Activated CD8-positive, alpha-beta T cell treated with anti-CD3 and anti-CD28 coated beads, Interleukin-2, amount 10 ng/mL, durations not matched to agents 7 days and 5 days (primary cell): ENCODE data around the gene IGHMBP2. TPM values are rescaled to one million over a fixed set of nuclear protein-coding genes. Genes with fewer than 3 reads are reported as not detected.
"Not testable (repeated sequence)": the region's sequence is repeated elsewhere in the genome, so short reads cannot be mapped to it uniquely, and the experiment has no call there.

ENCODE experiments used
- ATAC-seq: fragments of 150-1000 bp; cut with Tn5 transposase; one replicate; pipeline ENCODE4 v1.10.0; 2021; ENCODE audit warnings: moderate library complexity
- CTCF ChIA-PET: fragments of 350-600 bp; sonication (Branson Sonifier 250); formaldehyde crosslinking; loops from one replicate; lab custom pipeline; 2021; ENCODE audit warnings: antibody characterized with exemption; lab: Charles Lee
- POLR2A ChIA-PET: fragments of 350-600 bp; sonication (Branson Sonifier 250); formaldehyde crosslinking; loops from one replicate; lab custom pipeline; 2021; ENCODE audit warnings: antibody characterized with exemption; lab: Charles Lee
- DNase-seq: peaks from one replicate; pipeline ENCODE4 v3.0.0-alpha.2; 2020
- H3K27ac Mint-ChIP-seq: one replicate; pipeline ENCODE4 v1.8.0; 2021; ENCODE audit warnings: mild to moderate bottlenecking, mixed read lengths
- H3K27me3 Mint-ChIP-seq: one replicate; pipeline ENCODE4 v1.8.0; 2021; ENCODE audit warnings: low read depth, mixed read lengths
- H3K36me3 Mint-ChIP-seq: one replicate; pipeline ENCODE4 v1.8.0; 2021; ENCODE audit warnings: low read depth, mixed read lengths
- H3K4me1 Mint-ChIP-seq: one replicate; pipeline ENCODE4 v1.8.0; 2021; ENCODE audit warnings: low read depth, mixed read lengths
- H3K4me3 Mint-ChIP-seq: one replicate; pipeline ENCODE4 v1.8.0; 2021; ENCODE audit warnings: mild to moderate bottlenecking, mixed read lengths
- H3K9me3 Mint-ChIP-seq: one replicate; pipeline ENCODE4 v1.8.0; 2022; ENCODE audit warnings: mixed read lengths; ENCODE audit not compliant: insufficient read depth
- total RNA-seq, 2 experiments: library from RNA; stranded (reverse); gene quantifications; one replicate each; pipeline ENCODE4 v1.2.3, GENCODE V29; 2021

The IGHMBP2 gene
- 10 to 100 TPM; 25.0 to 28.2 TPM for total RNA-seq

DNA sequence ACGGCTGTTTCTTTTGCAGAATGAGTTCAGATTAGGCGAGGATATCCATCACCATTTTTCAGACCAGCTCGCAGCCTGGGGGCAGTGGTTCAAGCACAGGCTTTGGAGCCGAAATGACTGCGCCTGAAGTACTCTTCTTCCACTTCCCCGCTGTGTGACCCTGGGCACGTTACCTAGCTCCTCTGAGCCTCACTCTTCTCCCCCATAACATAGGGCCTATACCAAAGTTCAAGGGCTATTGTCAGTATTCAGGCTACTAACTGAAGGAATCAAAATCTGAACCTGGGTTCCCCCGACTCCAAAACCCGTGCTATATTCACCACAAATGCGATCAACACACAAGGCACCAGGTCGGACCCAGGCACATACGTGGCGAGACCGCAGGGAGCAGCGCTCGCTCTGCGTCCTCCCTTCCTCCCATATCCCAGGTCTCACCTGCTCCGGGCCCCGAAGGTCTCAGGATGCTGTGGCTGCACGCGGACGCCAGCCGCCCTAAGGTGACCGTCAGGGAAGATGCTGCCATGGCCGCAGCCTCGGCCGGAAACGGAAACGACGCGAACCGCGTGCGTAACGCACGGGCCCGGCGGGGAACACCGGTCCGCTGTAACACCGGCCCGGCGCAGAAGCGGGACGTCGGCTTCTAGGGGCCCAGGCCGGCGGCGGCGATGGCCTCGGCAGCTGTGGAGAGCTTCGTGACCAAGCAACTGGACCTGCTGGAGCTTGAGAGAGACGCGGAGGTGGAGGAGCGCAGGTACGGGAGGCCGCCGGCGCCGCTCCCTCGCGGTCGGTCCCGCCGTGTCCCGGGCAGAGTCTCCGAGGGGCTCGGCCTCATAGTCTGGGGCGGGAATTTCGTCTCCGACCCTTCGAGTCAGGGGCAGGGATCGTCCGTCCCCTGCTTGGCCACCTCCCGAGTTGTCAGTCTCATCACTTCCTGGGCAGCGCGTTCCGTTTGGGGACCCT, at the start of gene IGHMBP2, which contains the start of gene MRPL21:
TSS of gene IGHMBP2 (plus strand) at position 604 of the 960 bp plus-strand sequence. CDS start at position 666, 62 bp downstream.
TSS of gene MRPL21 (minus strand) at position 545 of the 960 bp plus-strand sequence. CDS start at position 523, 22 bp downstream.
- ATAC-seq (peak; percentile 95), DNase-seq (peak; percentile 90)
- no peaks in the 10 kb centered on the region for H3K27me3 Mint-ChIP-seq
- H3K9me3 Mint-ChIP-seq: no peaks in the 10 kb centered on the region
- peaks cover 38% of the 10 kb centered on the region for H3K4me1 Mint-ChIP-seq
- peaks cover 17% of the 10 kb centered on the region for H3K36me3 Mint-ChIP-seq
- POLR2A ChIA-PET: interaction anchor here (0.6 to 1.3 kb wide), 3 partner anchors 12 to 849 kb away, joined by 3 to 5 read pairs (median 4); no protein-coding TSS in a partner anchor
- H3K4me3 Mint-ChIP-seq: peak within 1 kb of the TSS; percentile 94
- H3K27ac Mint-ChIP-seq: peak within 1 kb of the TSS; percentile 93
- CTCF ChIA-PET: no interaction called here

DNA sequence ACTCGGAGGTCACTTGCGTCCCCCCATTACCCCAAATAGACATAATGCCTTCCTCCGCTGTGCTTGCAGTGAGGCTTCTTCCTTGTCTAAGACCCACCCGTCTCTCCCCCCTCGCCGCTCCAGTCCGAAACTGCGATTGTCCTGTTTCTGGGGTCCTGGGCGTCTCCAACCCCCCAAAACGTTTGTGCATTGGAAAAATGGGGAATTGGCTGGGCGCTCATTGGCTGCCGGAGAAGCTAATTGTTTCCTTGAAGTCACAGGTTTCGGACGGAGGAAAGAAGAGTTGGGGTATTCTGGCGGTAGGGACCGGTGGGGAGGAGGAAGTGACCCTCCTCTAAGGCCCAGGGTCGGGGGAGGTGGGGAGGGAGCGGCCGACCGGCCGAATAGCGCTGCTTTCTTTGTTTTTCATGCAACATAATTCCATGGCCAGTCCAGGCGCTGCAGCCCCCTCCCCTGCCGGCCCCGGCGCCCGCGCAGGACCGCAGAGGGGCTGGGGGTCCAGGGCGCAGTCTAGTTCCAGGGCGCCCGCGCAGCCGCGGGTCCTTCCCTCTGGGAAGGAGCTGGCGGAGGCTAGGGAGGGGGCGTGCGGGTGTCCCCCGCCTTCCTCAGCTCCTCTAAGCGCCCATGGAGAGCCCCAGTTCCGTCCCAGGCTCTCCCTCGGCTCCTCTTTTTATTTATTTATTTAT, 49.3 kb upstream of the IGHMBP2 start:
- no peak for DNase-seq
- Mint-ChIP-seq H3K36me3 (no peaks in the 10 kb centered on the region), H3K4me3 (no peak overlapping the region), H3K27ac (no peak overlapping the region), H3K9me3 (no peaks in the 10 kb centered on the region), H3K4me1 (peaks cover 12% of the 10 kb centered on the region), H3K27me3 (peaks cover 34% of the 10 kb centered on the region)
- ChIA-PET POLR2A (no interaction called here), CTCF (interaction anchor here (1.0 kb wide), 1 partner anchor 10 kb away, joined by 3 read pairs; no protein-coding TSS in a partner anchor)
- no peak for ATAC-seq

DNA sequence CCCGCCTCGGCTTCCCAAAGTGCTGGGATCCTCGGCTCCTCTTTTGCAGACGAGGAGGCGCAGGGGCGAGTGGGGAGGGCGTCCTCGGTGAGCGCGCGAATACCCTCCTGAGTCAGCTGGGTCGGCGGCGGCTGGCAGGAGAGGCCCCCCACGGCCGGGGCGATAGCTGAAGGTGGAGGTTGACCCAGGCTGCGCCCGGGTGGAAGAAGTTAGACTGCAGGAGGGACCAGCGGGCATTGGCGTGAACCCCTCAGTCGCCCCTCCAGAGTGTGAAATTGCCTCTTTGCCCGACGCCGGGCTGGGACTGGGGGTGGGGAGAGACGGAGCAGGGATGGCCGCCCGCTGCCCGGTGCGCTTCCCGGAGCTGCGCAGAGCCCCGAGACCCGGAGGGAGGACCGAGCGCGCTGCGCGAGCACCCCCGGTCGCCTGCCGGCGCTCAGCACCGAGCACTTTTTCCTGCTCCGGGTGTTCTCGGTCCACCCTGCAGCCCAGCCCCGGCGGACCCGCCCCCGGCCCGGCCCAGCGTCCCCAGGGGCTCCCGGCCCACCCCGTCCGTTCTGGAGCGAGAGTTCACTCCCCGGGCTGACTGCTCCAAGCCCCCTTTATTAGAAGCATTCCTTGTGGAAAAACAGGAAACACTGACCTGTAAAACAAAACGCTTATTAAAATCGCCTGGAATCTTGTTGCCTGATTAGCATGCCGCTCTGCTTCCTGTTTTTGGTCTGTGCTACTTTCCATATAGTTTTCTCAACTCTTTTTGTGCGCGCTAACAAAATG, 48.3 kb upstream of the IGHMBP2 start:
- ChIA-PET CTCF (interaction anchor here (1.0 kb wide), 1 partner anchor 11 kb away, joined by 3 read pairs; no protein-coding TSS in a partner anchor), POLR2A (no interaction called here)
- Mint-ChIP-seq H3K9me3 (no peaks in the 10 kb centered on the region), H3K4me1 (peaks cover 12% of the 10 kb centered on the region), H3K4me3 (peak overlapping the region; percentile 15), H3K27me3 (peaks cover 34% of the 10 kb centered on the region), H3K27ac (no peak overlapping the region), H3K36me3 (no peaks in the 10 kb centered on the region)
- peak; percentile 68 for ATAC-seq
- DNase-seq: no peak

DNA sequence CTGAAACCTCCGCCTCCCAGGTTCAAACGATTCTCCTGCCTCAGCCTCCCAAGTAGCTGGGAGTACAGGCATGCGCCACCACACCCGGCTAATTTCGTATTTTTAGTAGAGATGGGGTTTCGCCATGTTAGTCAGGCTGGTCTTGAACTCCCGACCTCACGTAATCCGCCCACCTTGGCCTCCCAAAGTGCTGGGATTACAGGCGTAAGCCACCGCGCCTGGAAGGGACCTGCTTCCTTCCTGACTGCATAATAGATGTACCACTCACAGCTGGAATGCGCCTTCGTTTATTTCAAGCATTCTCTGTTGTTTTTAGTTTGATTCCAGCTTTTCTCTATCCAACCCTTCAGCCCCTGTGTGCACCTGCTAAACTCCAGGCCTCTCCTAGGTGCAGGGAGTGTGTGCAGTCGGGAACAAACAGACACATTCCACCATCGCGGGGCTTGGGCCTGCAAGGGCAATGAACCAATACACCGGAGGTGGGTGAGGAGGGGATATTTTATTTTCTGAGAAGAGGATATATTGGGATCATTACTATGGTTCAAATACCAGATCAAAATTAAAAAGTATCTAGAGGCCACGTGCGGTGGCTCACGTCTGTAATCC, 47.2 kb upstream of the IGHMBP2 start:
- POLR2A ChIA-PET, H3K4me3 Mint-ChIP-seq, H3K9me3 Mint-ChIP-seq, H3K27ac Mint-ChIP-seq, DNase-seq, H3K36me3 Mint-ChIP-seq, ATAC-seq, CTCF ChIA-PET: not testable (repeated sequence)
- peaks cover 12% of the 10 kb centered on the region for H3K4me1 Mint-ChIP-seq
- H3K27me3 Mint-ChIP-seq: peaks cover 34% of the 10 kb centered on the region

DNA sequence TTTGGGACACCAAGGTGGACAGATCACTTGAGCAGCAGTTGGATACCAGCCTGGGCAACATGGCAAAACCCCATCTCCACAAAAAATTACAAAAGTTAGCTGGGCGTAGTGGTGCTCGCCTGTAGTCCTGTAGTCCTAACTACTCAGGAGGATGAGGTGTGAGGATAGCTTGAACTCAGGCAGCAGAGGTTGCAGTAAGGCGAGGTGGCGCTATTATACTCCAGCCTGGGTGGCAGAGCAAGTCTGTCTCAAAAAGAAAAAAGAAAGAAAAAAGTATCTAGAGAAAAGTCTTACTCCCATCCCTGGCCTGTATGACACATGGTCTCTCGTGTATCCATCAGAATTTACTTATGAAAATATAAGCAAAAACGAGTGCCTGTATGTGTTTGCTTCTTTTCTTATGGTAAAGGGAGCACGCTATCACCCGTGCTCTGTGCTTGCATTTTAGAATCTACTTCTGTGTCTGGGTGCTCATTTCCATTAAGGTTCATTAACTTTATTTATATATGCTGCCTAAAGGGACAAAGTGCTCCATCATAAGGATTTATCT, 46.6 kb upstream of the IGHMBP2 start:
- peaks cover 9% of the 10 kb centered on the region for H3K4me1 Mint-ChIP-seq
- H3K27me3 Mint-ChIP-seq: peaks cover 32% of the 10 kb centered on the region
- H3K36me3 Mint-ChIP-seq: no peaks in the 10 kb centered on the region
- H3K27ac Mint-ChIP-seq: no peak overlapping the region
- ChIA-PET POLR2A (no interaction called here), CTCF (no interaction called here)
- no peaks in the 10 kb centered on the region for H3K9me3 Mint-ChIP-seq
- no peak for DNase-seq
- no peak overlapping the region for H3K4me3 Mint-ChIP-seq
- no peak for ATAC-seq

DNA sequence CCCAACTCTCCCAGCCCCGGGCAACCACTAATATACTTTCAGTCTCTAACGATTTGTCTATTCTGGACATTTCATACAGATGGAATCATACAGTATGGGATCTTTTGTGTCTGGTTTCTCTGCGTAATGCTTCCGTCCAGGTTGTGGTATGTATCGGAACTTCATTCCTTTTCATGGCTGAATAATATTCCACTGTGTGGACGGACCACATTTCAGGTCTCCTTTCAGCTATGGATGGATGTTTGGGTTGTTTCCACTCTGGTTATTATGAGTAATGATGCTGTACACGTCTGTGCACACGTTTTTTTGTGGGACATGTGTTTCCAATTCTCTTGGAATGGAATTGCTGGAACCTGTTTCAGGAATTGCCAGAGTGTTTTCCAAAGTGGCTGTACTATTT, 44.6 kb upstream of the IGHMBP2 start:
- no peak overlapping the region for H3K27ac Mint-ChIP-seq
- H3K36me3 Mint-ChIP-seq: no peaks in the 10 kb centered on the region
- H3K27me3 Mint-ChIP-seq: peaks cover 20% of the 10 kb centered on the region
- no peak for ATAC-seq
- no peak overlapping the region for H3K4me3 Mint-ChIP-seq
- no peak for DNase-seq
- H3K4me1 Mint-ChIP-seq: peaks cover 6% of the 10 kb centered on the region
- ChIA-PET CTCF (no interaction called here), POLR2A (no interaction called here)
- peaks cover 4% of the 10 kb centered on the region for H3K9me3 Mint-ChIP-seq

DNA sequence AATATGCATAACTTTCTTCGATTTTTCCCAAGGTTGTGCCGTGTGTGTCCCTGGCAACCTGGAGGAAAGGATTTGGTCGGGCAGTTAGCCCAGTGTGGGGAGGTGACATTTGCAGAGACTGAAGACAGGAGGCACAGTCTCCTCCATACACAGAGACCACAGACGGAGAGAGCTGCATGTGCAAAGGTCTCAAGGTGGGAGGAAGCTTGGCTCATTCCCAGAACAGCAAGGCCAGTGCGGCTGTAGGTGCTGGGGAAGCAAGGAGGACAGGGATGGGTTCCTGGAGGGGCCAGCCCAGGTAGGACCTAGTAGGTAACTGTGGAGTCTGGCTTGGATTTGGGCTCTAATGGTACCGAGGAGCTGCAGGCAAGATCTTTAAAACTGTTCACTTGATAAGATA, 41.3 kb upstream of the IGHMBP2 start:
- POLR2A ChIA-PET: no interaction called here
- peaks cover 7% of the 10 kb centered on the region for H3K27me3 Mint-ChIP-seq
- DNase-seq (no peak), ATAC-seq (no peak)
- peaks cover 4% of the 10 kb centered on the region for H3K9me3 Mint-ChIP-seq
- H3K4me1 Mint-ChIP-seq: no peaks in the 10 kb centered on the region
- no peaks in the 10 kb centered on the region for H3K36me3 Mint-ChIP-seq
- CTCF ChIA-PET: no interaction called here
- H3K27ac Mint-ChIP-seq: no peak overlapping the region
- H3K4me3 Mint-ChIP-seq: no peak overlapping the region

DNA sequence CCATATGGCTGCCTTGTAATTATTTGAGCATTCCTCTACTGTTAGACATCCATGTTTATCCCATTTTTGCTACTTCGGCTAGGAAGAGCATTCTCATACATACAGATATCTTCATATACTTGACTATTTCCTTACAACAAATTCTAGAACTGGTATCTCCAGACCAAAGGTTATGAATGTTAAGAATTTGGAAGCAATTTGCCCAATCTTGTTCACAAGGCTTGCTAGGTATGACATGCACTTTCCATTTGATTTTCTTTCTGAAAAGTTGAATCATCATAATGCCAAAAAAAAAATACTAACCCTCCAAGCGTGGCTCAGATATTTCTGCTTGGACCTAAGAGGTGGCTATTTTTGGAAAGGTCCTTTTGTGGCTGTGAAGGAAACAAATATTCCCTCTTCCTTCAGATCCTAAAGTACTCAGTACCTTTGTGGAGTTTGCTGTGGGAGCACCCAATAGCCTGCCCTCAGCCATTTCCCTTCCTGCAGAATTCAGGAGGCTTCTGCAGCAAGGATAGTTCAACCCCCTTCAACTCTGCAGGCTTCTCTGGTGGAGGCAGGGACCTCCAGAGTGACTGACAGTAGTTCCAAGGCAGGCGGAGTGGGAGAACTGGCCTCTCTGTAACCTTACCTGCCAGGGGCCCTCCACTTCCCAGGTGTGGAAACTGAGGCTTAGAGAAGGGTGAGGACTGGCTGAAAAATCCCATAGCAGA, 40.0 kb upstream of the IGHMBP2 start:
- ChIA-PET POLR2A (no interaction called here), CTCF (no interaction called here)
- peaks cover 2% of the 10 kb centered on the region for H3K4me1 Mint-ChIP-seq
- no peak overlapping the region for H3K27ac Mint-ChIP-seq
- DNase-seq (no peak), ATAC-seq (no peak)
- H3K4me3 Mint-ChIP-seq: no peak overlapping the region
- H3K9me3 Mint-ChIP-seq: peaks cover 4% of the 10 kb centered on the region
- peaks cover 5% of the 10 kb centered on the region for H3K27me3 Mint-ChIP-seq
- H3K36me3 Mint-ChIP-seq: no peaks in the 10 kb centered on the region

DNA sequence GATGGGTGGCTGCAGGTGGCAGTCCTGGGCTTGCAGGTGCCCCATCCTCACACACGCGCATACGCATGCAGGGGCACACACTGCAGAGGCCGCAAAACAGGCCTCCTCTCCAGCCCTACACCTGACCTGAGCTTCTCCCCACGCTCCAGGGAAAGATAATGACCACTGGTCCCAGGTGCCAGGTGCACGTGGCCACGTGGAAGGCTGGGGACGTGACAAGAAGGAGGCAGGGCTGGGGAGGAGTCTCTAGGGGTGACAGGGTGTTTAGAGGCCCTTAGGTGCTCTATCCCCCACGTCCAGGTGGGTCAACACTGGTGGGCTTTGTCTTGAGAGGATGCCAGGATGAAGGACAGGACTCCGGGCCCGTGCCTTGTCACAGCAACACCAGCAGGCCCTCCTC, 38.5 kb upstream of the IGHMBP2 start:
- Mint-ChIP-seq H3K4me3 (no peak overlapping the region), H3K4me1 (peaks cover 15% of the 10 kb centered on the region), H3K9me3 (peaks cover 4% of the 10 kb centered on the region), H3K27ac (no peak overlapping the region), H3K36me3 (no peaks in the 10 kb centered on the region), H3K27me3 (peaks cover 17% of the 10 kb centered on the region)
- DNase-seq: no peak
- POLR2A ChIA-PET: no interaction called here
- CTCF ChIA-PET: no interaction called here
- ATAC-seq: no peak

DNA sequence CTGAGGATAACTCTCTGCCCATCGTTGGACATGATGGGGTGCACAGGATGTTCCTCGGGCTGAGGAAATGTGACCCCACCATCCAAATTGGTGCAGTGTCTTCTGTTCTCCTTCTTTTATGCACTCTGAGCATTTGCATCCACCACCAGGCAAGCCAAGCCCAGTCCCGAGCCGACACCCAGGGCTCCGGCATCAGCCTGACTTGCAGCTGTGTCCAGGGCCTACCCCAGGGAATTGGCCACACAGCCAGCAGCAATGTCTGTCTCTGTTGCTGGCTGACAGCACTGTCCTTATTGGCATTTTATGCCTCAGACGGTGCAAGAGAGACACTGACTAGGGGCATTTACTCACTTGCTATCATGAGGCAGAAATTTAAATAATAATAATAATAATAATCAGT, 36.6 kb upstream of the IGHMBP2 start:
- Mint-ChIP-seq H3K27me3 (peaks cover 22% of the 10 kb centered on the region), H3K27ac (no peak overlapping the region), H3K4me3 (no peak overlapping the region), H3K4me1 (peaks cover 18% of the 10 kb centered on the region), H3K36me3 (no peaks in the 10 kb centered on the region), H3K9me3 (peaks cover 4% of the 10 kb centered on the region)
- ChIA-PET CTCF (no interaction called here), POLR2A (no interaction called here)
- ATAC-seq (no peak), DNase-seq (no peak)
